CD4-positive, alpha-beta T cell treated with Interleukin-15 for 4 hours (primary cell): ENCODE measurements around the gene TRIM17.
"Not testable (repeated sequence)": the region's sequence is repeated elsewhere in the genome, so short reads cannot be mapped to it uniquely, and the experiment has no call there.

Experiments
- DNase-seq: peaks from one replicate; pipeline ENCODE4 v3.0.0-alpha.2; 2020; ENCODE audit warnings: low spot score

The TRIM17 gene

DNA sequence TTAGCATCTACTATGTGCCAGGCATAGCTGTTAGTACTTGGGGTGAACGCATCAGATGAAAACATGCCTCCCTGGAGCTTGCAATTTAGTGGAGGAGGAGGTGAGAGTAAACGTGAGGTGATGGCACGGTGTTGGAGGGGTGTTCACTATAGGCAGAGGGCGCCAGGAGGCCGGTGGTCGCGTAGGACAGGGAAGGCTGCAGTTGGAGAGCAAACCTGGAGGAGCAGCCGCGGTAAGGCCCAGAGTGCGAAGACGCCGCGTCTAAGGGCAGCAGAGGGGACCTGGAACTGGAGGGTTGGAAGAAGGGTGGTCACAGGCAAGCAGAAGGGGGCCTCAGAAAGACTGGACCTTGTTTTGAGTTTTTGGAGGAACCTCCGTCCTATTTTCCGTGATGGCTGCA, 30.2 kb upstream of the TRIM17 start:
- no peak for DNase-seq

DNA sequence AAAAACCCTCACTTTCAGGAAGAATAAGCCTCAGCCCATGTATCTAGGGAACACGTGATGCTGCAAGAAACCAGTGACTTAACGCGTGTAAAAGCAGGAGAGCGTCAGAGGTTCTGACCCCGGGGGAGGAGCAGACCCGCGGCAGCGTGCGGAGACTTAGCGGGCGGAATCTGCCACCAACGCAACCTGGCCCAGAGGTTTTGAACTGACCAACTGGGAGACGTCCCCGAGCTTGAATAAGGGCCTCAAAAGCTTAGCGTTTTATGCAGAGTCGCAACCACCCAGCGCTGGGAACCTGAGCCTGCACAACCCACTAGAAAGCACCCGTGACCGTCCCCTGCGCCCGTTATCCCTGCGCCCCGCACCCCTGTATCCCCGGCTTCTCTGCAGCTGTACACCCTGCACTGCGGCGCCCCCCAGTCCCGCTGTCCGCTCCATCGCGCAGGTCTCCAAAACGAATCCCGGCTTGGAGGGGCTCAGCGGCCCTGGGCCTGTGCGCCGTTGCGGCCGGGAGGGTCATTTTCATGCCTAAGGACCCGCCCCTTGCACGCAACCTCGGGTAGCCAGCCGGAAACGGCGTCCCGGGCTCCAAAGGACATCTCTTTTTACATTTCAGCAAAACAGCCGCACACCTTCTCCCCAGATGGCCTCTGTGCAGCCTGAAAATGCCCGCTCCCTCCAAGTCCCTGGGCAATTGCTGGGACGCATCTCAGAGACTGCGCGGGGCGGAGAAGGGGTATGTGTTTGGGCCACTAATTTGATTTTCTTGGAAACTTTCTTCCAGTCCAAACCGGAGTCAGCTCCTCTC, 29.4 kb upstream of the TRIM17 start:
- DNase-seq, result peak; percentile 22

DNA sequence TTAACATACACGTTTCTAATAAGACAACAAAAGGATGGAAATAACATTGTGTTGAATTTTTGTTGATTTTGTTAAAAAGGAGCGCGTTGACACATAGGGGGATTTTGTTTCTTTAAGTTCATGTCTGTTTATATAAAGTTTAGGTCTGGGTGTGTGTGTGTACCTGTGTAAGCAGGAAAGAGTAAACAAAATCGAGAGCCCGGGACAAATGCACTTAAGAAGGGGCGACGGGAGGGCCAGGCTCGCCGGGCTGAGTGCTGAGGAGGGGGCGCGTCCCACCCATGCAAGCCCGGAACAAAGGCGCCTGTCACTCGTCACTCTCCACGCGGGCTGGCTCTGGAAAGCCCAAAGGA, 28.8 kb upstream of the TRIM17 start:
- no peak for DNase-seq

DNA sequence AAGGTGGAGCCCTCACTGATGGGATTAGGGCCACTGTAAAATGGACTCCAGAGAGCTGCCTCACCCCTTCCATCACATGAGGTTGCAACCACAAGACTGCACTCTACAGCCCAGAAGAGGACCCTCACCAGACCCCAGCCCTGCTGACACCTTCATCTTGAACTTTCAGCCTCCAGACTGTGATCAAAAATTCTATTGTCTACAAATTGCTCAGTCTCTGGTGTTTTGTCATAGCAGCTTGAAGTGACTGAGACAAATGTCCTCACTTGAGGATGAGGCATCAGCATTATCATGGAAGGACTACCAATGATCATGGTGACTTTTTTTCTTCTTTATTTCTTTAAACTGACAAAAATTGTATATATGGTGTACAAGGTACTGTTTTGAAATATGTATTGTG, 26.7 kb upstream of the TRIM17 start:
- DNase-seq, result no peak

DNA sequence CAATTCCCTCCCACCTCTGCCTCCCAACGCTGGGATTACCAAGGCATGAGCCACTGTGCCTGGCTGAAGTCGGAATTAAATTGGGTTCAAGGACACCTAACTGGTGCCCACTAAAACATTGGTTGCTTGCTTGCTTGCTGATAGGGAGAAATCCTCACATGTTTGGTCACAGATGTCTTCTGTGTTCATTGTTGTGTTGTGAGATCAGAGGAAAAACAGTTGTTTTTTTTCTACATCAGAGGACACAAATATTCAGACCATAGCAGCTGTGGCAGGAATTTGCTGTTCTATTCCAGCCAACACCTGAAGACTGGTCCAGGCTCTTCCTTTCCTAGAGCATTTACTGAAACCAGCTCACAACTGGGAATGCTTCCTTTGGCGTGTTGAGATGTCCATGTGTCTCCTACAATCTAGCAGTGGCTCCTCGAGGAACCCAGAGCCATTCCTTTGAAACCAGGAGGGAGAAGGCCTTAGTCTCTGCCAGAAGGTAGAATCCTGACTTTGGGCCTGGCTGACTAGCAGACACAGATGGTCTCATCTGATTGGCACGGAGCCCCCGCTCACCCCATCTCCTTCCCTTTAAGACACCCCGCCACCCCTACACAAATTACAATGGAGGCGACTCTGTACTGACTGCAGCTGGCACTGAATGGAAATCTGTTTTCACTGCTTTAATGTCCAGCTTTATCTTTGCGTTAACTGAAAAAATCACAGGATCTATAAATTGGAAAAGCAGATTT, 24.3 kb upstream of the TRIM17 start:
- no peak for DNase-seq

DNA sequence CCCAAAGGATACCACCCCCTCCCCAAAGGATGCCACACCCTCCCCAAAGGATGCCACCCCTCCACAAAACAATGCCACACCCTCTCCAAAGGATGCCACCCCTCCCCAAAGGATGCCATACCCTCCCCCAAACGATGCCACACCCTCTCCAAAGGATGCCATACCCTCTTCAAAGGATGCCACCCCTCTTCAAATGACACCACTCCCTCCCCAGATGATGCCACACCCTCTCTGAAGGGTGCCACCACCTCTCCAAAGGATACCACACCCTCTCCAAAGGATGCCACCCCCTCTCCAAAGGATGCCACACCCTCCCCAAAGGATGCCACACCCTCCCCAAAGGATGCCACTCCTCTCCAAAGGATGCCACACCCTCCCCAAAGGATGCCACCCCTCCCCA, 21.6 kb upstream of the TRIM17 start:
- no peak for DNase-seq

DNA sequence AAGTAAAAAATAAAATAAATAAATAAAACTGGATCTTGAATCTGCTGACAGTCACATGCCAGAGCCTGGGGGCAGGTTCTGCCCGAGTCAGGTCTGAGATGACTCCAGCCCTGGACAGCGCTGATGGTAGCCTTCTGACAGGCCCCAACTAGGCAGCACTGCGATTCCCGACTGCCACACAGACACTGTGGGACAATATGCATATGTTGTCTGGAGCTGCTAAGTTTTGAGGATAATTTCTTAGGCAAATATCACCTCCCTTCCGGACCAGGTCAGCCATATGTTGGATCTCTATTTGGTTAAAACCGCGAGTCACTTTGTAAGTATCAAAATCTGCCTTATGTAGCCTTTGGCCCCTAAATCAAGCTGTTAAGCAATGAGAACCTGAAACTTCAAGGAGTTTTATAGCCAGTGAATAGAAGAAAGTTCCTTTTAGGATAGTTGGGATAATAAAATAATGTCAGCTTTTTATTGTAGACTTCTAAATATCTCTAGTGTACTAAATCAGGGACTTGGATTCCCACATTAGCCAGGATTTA, 20.8 kb upstream of the TRIM17 start:
- no peak for DNase-seq

DNA sequence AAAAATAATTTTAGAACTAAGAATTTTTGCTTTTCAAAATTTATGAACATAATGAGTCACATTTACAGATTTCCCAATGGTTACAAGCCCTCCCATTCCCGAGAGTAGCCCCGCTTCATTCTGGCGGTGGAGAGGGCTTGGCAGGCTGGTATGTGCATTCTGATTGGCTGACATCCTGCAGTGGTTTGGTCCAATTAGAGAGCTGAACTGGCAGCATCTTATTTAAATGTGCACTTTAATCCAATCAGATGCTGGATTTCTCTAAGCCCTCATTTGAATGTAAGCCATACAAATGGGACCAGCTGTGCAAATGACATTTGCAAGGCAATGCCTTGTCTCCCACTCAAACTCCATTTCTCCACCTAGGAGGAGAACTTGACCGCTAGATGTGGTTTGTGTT, 18.0 kb upstream of the TRIM17 start:
- no peak for DNase-seq

DNA sequence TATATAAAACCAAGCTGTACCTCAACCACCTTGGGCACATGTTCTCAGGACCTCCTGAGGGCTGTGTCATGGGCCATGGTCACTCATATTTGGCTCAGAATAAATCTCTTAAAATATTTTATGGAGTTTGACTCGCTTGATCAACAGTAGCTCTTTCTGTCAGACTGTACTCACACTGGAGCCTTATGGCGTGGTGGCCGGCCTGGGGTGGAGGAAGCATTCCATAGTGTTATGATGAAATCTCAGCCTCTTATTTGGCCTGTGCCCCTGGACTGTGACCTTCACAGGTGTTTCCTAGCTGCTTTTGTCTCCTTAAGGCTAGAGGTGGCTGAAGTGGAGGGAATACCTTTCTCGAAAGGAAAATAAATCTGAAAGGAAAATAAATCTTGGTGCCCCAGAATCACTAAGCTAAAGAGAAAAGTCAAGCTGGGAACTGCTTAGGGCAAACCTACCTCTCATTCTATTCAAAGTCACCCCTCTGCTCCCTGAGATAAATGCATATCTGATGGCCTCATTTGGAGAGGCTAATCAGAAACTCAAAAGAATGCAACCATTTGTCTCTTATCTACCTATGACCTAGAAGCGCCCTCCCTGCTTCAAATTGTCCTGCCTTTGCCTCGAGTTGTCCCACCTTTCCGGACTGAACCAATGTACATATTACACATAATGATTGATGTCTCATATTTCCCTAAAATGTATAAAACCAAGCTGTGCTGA, 16.8 kb upstream of the TRIM17 start:
- DNase-seq, result not testable (repeated sequence)

DNA sequence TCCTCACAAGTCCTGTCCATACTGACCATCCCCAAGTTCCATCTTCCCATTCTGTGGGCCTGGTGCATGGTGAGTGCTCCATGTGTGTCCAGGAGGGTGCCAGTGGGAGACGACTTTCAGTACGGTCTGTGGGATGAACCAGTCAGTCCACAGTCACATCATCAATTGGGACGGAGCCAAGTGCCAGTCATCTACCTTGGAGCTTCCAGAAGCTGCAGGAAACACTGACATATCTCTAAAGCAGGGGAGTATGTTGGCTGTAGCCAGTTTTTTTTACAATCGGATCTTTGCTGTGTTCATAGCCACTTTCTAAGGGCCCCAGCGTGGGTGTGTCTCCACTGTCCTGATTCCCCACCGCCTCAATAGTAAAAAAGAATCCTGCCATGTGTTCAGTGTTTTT, 13.6 kb upstream of the TRIM17 start:
- no peak for DNase-seq

DNA sequence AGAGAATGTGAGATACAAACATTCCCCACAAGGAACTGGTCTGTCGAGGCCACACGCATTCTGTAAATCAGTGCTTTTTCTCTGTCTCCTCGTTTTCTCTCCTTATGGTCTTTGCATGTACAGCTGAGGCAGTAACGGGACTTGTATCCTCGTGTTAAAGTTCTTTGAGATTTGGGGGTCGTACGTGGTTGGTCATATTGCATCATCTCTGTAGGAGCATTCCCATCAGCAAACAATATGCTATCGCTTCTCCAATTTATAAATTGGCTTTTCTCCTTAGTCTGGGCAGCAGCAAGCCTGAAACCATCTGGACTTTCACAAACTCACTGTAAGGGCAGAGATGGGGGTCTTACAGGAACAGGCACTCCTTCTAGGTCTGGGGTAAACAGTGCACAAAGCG, 13.0 kb upstream of the TRIM17 start:
- DNase-seq, result no peak

DNA sequence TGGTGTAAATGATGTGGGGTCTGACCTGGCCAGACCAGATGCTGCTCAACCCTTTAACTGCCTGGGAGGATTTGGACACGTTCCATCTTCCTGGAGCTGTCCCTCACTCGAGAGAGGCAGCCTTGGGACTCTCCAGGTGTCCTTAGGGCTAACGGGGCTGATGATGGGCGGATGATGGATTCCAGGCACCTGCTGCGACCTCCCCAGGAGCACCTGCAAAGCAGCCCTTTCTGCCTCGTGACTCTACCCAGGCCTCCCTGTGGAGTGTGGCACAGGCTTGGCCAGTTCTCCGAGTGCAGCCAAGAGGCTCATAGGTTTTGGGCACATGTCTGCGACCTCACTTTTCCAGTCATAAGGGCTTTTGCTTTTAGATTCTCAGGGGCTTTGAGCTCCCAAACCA, 12.3 kb upstream of the TRIM17 start:
- DNase-seq, result no peak

DNA sequence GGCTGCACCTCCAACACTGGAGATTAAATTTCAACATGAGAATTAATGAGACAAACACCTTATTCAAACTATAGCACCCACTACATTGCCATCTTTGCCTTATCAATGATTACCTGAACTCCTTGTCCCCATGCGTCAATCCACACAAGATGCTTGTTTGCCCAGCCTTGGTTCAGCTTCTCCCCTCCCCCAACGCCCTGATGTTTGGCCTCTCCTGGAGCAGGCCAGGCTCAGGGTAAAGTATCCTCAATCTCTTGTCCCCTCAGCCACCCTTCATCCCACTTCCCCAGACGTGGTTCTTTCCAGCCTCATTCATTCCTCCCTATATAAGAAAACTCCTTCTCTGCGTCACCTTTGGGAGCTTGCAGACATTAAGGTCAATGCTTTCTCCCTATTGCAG, 11.8 kb upstream of the TRIM17 start:
- DNase-seq, result no peak

DNA sequence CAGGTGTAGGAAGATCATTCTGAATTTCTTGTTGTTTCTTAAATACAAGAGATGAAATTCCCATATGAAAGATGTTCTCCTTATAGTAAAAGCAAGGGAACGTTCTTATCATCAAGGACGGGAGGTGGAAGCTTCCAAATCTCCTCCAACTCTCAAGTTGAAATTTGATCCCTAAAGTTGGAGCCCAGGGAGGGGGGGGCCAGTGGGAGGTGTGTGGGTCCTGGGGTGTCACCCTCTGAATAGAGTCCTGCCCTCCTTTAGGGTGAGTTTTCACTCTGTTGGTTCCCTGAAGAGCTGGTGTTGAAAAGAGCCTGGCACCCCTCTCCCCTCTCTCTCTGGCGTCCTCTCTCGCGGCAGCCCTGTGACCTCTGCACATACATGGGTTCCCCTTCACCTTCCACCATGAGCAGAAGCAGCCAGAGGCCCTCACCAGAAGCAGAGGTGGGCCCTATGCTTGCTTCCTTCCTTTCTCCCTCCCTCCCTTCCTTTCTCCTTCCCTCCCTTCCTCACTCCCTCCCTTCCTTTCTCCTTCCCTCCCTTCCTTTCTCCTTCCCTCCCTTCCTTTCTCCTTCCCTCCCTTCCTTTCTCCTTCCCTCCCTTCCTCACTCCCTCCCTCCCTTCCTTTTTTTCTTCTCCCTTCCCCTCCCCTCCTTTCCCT, 10.0 kb upstream of the TRIM17 start:
- no peak for DNase-seq

DNA sequence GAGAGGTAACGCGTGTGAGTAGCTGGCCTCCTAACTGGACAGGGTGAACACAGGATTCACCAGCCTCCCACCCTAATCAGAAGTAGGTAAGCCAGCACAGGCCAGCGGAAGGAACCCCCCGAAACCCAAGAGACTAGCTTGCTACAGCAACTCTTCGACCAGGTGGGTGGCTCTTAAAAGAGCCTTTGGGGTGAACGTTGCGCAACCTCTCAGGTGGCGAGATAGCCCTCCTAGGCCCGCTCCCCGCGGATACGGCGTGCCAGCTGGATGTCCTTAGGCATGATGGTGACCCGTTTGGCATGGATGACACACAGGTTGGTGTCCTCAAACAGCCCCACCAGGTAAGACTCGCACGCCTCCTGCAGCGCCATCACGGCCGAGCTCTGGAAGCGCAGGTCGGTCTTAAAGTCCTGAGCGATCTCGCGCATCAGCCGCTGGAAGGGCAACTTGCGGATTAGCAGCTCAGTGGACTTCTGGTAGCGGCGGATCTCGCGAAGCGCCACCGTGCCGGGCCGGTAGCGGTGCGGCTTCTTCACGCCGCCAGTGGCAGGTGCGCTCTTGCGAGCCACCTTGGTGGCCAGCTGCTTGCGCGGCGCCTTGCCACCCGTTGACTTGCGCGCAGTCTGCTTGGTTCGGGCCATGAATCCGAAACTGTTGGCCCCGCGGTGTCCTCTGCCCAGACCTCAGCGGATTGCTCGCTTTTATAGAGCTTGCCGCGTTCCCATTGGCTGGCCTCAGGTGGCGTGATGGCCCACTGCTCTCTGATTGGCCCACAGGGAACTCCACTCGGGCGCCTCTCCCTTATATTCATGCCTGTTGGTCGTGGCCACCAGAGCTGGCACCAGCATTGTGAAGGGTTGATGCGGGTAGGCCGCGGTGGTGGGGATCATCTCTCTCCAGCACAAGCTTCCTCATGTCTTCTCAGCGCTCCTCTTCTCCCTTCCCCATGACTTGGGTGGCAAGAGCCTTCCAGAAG, 8.3 kb upstream of the TRIM17 start:
- DNase-seq, result no peak

DNA sequence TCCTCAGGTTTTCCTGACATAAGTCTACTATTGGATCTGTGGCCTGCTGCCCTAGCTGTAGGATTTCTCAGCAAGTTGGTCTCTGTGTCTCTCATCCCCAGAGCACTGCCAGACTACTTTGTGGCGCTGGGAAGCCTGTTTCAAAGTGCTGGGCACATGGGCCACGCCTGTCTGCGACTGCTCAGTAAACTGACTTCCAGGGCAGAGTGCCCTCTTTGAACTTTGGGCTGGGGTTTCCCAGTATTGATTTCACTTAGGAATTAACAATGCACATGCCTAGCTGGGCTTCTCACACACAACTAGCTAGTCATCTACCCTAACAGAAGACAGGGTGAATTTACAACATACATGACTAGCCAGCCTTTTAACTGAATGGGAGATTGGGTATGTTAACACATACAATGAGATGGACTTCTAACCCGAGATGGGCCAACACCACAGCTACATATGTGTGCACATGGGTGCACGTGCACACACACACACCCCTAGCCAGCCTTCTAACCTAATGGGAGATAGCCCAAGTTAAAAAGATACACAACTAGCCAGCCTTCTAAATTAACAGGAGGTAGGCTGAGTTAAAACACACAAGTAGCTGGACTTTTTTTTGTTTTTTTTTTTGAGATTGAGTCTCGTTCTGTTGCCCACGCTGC, 6.9 kb upstream of the TRIM17 start:
- no peak for DNase-seq

DNA sequence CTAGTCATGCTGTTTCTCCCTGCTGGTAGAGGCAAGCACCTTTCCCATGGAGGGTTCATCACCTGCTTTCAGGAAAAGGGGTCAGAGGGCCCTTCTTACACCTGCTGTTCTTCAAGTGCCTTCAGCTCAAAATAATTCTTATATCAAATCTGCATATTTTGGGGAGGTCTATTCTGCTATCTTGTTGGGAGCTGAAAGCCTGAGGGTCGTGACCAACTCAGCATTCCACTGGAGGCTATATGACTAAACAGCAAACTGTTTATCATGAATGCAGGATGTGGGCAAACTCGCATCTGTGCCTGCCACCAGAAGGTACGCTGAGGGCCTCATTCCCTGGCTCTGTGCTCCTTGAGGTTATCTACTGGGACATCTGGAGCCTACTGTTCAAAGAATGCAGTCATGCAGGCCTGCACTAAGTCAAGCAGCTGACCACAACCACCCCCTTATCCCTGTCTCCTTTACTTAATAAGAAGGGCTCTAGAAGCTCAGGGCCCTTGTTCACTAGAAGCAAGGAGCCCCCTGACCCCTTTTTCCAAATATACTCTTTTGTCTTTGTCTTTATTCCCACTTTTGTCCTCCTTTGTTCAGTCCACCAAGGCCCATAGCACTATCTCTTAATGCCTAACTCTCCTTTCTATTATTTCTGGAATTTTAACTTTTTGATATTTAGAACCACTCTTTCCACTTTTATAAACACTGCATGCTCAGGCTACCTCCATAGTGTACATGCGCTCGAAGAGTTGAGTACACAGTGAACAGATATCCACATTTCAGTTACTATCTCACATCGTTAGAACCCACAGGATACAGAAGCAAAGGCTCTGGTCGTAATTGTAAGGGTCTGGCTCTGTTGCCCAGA, 4.5 kb upstream of the TRIM17 start:
- no peak for DNase-seq

DNA sequence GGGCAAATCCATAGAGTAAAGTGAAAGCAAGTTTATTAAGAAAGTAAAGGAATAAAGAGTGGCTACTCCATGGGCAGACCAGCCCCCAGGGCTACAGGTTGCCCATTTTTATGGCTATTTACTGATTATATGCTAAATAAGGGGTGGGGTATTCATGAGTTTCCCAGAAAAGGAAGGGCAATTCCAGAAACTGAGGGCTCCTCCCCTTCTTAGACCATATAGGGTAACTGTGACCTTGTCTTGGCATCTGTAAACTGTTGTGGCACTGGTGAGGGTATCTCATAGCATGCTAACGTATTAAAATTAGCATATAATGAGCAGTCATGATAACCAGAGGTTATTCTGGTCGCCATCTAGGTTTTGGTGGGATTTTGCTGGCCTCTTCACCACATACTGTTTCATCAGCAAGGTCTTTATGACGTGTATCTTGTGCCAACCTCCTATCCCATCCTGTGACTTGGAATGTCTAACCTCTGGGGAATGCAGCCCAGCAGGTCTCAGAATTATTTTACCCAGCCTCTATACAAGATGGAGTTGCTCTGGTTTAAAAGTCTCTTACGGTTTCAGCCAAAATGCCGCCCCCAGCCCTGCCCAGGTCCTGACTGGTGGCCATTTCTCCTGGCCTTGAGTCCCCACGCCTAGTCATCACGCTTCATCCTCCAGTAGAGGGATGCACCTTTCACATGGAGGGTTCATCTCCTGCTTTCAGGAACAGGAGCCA, 982 bp upstream of the TRIM17 start:
- DNase-seq, result no peak

DNA sequence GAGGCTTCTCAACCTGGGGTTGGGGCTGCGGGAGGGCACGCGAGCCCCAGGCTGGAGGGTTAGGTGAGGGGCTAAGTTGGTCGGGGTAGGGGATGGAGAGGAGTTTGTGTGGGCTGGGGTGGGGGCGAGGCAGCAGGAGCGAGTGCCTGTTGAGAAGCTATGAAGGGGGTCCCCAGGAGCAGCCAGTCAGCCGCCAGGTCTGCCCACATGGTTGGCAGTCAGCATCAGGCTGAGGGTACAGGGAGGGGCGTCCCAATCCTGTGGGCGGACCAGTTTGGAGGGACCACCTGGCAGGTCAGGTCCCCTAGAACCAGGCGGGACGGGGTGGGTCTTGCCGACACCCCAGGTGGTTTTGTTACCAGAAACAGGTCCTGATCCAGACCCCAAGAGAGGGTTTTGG, 400 bp upstream of the TRIM17 start:
- no peak for DNase-seq
